GM12892 (cell line): ENCODE results near the gene ADA.

Experiments
- POLR2A ChIP-seq: IDR thresholded peaks from 2 replicates; pipeline ENCODE4 v1.6.1; 2011; ENCODE audit warnings: low read depth, low read length, control low read depth
- POLR2AphosphoS5 ChIP-seq: IDR thresholded peaks from 2 replicates; pipeline ENCODE4 v1.6.1; 2011; ENCODE audit warnings: low read depth, low read length, control low read depth

DNA sequence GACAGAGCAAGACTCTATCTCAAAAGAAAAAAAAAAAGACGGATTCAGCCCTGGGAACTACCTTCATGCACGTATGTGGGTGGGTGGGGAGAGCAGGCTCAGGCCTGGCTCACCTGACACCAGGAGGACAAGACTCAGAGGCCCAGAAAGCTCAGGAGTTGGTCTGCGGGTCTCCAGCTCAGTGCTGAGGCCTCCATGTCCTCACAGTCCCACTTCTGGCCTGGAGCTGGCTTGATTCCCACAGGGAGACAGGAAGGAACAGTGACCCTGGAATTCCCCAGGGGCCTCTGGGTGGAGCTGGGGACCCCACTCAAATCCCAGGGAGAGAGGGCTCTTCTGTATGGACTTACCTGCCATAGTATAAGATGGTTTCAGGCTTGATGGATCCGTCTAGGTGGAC, 15.6 kb downstream of the ADA start:
- TF ChIP-seq POLR2A (no peak), POLR2AphosphoS5 (no peak)
